Body of pancreas (tissue), 4 donors: ENCODE measurements around the gene RFTN2.

Experiments used
- POLR2A ChIP-seq, 3 donors: fragments of 450-650 bp; IDR thresholded peaks; one replicate each; pipeline ENCODE4 v1.6.1; 2016; ENCODE audit warnings: antibody characterized with exemption in 3 of 3, mild to moderate bottlenecking in 2 of 3
- TF ChIP-seq, protein P1 (sequence below), 7 experiments: fragments of 450-650 bp in 4 of 7; fragments of 200-600 bp in 3 of 7; sonication (generic) in 3 of 7; IDR thresholded peaks; one replicate each; pipeline ENCODE4 v1.5.1; 2016 to 2019; ENCODE audit warnings: antibody characterized with exemption in 7 of 7

DNA sequence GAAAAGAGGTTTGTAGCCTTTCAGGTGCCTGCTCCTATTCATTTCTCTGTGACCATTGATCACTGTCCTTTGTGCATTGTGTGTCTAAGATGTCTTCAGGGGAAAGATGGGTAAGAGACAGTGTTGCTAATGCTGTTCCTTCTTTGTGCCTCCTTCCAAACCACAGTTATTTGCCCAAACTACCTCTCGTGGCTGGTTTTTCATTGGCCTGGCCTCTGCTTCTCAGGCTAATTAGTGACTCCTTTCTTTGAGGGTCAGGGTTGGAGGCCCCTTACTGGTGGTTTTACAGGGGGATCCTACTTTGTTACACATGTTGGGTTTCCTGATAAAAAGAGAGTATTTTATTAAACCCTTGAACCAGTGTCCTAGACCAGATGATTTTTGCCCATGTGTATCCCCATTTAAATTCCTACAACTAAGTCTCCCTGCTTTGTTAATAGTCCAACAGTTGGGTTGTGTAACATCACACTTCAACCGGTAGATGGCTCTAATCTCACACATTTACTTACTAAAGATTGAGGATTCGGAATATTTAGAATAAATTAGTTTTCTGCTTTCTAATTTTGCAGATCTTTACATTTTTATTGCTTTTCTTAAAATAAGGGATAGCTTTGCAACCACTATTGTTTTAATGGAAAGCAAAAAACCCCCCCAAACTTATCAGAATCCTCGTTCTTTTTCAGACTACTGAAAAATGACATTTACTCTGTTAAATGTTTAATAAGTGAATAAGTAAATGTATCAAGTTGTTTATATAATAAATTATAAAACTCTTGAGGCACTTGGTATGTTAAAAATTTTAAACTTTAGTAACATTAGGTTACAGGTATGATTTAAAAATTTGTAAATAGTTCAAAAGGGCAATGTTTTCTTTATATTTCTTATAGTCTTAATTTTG is 32.2 kb upstream of the RFTN2 start:
- TF ChIP-seq, protein P1, sequence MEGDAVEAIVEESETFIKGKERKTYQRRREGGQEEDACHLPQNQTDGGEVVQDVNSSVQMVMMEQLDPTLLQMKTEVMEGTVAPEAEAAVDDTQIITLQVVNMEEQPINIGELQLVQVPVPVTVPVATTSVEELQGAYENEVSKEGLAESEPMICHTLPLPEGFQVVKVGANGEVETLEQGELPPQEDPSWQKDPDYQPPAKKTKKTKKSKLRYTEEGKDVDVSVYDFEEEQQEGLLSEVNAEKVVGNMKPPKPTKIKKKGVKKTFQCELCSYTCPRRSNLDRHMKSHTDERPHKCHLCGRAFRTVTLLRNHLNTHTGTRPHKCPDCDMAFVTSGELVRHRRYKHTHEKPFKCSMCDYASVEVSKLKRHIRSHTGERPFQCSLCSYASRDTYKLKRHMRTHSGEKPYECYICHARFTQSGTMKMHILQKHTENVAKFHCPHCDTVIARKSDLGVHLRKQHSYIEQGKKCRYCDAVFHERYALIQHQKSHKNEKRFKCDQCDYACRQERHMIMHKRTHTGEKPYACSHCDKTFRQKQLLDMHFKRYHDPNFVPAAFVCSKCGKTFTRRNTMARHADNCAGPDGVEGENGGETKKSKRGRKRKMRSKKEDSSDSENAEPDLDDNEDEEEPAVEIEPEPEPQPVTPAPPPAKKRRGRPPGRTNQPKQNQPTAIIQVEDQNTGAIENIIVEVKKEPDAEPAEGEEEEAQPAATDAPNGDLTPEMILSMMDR (IDR thresholded peaks at IDR 0.05) = peak; percentile 18 to 79 (median 65)
- TF ChIP-seq POLR2A (IDR thresholded peaks at IDR 0.05) = no peak
